HG03196 (cell line): ENCODE results near the gene TRIM63.

Experiments
- ATAC-seq: cut with Tn5 transposase; IDR thresholded peaks from one replicate; pipeline ENCODE4 v1.9.1; 2021; ENCODE audit not compliant: unreplicated experiment

TRIM63 gene

DNA sequence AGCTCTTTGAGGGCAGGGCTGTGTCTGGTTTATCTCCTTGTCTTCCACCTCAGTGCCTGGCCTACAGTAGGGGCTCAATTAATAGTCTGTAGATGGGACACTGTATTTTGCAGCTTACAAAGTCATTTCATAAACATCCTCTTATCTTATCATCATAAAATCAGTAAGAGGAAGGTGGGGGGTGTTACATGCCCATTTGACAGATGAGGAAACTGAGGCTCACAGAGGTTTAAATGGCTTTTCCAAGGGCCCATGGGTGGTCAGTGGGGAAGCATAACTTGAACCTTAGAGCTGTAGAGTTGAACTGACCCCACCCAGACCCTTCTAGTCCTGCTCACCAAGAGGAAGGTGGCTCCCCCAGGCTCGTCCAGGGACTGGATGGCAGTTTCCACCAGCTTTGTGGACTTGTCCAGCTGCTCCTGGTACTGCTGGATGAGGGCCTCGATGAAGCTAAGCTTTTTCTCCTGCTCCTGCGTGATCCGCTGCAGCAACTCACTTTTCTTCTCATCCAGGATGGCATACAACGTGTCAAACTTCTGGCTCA lies 9.3 kb downstream of the TRIM63 start:
- ATAC-seq, result no peak

GRCh38 chr1:26057189-26057588 lies 10.2 kb downstream of the TRIM63 start:
- ATAC-seq, result no peak

DNA sequence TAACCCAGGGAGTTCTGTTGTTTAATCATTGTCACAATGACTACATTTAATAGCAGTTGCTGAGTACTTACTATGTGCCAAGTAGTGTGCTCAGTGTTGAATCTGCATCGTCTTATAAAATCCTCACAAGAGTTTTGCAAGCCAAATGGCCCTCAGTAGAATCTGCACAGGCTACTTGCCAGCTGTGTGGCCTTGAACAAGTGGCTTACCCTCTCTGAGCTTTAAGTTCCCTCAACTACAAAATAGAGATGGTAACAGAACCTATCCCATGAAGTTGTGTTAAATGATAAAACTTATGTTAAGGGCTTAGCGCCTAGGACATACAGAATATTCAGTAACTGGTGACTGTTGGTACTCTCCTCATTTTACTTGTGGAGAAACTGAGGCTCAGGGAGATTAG lies 12.4 kb downstream of the TRIM63 start:
- no peak for ATAC-seq

DNA sequence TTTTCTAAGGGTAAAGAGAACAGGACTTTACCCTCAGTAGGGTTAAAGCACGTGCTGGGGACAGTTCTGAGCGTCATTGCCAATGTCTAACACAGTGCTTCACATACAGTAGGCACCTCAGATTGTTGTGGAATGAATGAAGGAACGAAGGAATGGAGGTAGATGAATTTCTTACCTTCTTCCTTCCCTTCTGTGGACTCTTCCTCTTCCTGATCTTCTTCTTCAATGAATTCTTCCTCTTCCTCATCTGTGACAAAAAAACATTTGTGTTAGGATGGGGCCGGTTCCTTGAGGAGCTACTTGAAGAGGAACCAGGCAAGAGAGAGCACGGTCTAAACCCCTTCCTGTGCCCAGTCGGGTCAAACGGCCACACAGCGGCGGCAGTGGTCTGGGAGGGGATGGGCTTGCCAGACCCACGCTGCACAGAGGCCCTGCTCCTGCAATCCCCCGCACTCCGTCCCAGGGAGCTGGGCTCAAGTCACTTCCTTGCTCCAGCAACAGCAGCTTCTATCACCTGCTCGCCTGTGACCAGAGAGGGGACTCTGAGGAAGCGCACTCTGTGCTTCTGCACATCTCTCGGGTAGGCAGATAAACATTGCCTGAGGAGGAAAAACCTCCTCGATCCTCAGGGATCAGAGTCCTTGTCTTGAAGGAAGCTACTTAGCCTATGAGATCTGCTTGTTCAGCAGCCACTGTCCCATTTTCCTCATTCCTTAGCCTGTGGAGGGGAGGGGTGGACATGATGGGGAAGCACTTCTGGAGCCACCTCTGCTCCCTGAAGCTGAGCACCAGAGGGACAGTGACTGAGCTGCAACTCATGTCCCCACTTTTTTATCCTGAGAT lies 13.5 kb downstream of the TRIM63 start:
- ATAC-seq, result no peak

DNA sequence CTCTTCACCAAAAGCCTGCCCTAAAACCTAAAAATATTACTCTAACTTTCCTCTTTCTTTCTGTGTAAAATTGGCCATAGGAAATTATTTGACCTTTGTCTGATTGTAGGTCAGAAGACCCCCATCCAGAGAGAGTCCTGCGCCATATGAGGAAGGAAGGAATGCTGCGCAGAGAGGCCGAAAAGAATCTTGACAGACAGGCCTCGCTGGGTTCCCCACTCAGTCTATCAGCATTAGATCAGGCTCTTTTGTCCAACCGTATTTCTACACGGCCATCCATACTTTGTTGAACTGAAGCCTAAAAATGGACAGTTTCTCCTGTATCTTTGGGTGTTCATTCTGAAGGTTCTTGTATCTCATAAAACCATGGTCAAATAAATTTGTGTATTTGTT lies 17.2 kb downstream of the TRIM63 start:
- ATAC-seq, result no peak

DNA sequence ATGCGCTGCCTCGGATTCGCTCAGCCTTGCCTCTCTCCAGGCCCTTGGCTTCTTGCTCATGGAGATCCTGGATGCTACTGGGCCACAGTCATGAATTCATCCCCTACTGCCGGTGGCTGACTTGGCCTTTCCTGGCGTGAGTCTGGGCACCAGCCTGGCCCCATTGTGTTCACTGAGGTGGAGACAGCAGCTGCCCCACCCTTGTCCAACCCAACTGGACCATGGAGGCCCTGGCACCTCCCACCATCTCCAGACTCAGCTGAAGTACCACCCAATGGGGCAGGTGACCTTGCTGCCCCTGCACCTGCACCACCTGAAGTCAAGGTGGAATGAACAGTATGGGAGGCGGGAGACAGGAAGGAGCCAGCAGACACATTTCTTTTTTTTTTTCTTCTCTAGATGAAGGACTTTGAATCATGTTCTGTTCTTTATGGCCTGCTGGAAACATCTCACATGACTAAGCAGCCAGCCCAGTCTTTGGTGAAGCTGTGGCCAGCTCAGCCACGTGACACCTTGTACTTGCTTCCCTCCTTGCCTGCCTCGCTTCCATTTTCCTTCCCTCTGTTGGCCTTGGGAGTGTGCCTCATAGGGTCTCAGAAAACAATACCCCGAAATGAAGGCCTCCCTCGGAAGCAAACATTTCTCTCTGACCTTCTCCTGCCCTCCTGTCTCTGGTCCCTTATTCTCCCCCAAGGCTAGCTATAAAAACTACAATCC lies 17.7 kb downstream of the TRIM63 start:
- ATAC-seq, result no peak

- no peak for ATAC-seq
Observed at GRCh38 chr1:26047278-26047874, 20.1 kb downstream of the TRIM63 start.

- ATAC-seq, result no peak
Observed at GRCh38 chr1:26046246-26047095, 21.0 kb downstream of the TRIM63 start.

DNA sequence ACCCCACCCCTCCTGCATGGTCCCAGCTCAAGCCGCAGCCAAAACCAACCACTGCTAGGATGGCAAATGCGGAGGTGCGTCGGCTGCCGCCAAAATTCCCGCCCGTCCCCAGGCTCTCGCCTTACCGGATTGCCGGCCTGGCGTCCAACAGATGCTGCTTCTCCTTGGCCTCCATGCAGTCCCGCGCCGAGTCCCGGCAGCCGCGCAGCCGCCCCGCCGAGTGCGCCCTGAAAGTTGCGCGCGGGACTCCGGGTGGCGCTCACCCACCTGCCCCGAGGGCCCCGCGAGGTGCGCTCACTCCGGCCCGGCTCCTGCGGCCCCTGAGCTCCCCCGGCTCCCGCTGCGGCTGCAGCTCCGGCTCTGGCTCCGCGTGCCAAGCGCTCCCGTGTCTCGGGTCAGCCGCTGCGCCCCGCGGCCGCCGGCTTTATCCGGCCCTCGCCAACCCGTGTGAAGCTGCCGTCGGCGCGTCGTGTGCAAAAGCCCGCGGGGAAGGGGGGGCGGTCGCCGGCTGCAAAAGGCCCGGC lies 21.6 kb downstream of the TRIM63 start, which contains the start of gene SLC30A2:
SLC30A2 (minus strand) TSS at position 397 of the 524 bp plus-strand sequence; CDS start at position 175, 222 bp downstream.
- ATAC-seq, result no peak

DNA sequence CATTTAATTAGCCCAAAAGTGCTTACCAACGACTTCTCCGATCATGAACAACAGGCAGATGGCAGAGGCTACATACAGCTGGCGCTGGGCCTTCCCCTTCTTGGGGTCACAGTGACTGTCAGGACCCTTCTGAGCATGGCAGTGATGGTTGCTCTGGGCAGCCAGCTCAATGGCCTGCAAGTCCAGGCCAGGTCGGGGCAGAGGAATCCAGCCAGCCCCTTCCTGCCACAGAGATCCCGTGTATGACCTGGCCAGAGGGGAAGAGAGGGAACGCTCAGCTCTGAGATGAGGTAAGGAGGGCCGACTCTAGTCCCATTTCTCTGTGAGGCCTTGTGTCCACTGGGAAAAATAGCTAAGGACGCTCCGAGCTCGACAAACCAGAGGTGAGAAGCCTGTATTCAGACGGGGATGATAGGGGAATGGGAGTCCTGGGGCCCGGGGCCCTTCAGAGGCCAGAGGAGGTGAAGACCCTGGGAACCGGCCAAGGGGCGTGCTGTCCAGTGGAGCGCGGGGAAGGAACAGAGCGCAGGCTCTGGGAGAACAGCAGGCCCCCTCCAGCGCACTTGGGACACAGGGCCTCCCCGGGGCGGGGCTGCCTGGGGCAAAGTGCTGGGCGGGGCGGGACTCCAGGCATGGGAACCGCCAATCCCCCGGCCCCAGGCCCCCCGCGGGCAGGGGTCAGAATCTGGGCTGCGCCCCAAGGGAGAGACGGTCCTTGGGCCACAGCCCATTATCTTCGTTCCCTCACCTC lies 22.3 kb downstream of the TRIM63 start:
- no peak for ATAC-seq

- ATAC-seq, result no peak
Observed at GRCh38 chr1:26044414-26044813, 23.0 kb downstream of the TRIM63 start.

- no peak for ATAC-seq
Observed at GRCh38 chr1:26043765-26044164, 23.7 kb downstream of the TRIM63 start.

DNA sequence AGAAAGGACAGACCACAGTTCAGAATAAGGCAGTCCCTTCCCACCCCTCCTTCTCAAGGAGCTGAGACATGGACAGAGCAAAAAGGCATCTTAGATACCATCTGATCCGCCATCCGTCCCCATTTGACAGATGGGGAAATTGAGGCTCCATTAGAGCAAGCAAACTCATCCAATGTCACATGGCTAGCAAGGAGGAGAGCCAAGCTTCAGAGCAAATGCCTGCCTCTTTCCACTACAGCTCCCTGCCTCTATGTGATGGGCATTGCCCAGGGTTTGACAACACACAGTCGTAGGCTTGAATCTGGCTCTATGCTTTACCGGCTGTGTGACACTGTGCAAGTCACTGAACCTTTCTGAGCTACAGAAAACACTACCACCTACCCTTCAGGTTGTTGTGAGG lies 25.5 kb downstream of the TRIM63 start:
- no peak for ATAC-seq

- no peak for ATAC-seq
Observed at GRCh38 chr1:26041401-26041800, 26.0 kb downstream of the TRIM63 start.

- ATAC-seq, result no peak
Observed at GRCh38 chr1:26038904-26039303, 28.5 kb downstream of the TRIM63 start.

DNA sequence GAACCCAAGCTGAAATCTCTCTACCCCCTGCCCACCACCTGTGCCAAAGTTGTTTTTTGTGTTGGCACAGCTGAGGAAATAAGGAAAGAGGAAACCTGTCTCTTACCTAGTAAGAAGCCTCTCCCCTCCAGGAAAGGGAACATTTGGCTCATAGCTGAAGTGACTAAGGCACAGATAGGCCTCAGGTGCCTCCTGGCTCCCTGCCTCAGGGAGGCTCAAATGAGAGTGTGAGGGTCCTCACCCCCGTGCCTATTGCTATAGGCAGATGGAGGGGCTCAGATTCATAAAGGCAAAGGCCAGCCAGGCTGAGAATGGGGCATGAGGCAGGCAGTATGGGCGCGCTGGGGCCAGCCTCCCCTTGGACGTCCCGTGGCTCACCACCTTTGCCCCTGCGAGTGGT lies 29.0 kb downstream of the TRIM63 start:
- no peak for ATAC-seq

DNA sequence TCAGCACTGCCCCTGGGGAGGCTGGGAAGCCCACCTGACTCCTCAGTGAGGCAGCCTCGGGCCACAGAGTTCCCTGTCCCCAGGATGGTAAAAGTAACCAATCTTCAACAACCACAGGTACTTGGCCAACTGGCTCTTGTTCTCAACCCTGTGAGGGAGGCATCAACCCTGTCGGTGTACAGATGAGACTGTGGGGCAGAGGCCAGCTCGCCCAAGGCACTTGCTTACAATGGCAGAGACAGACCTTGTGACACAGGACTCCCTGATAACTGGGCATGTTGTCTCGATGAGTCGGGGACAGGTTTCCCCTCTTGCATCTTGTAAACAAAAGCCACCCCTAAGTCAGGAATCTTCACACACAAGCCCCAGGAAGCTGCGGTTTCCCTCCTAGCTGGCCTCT lies 29.5 kb downstream of the TRIM63 start:
- no peak for ATAC-seq

- ATAC-seq, result no peak
Observed at GRCh38 chr1:26036756-26037281, 30.6 kb downstream of the TRIM63 start.

GRCh38 chr1:26035959-26036755 lies 31.3 kb downstream of the TRIM63 start:
- peak; percentile 72 for ATAC-seq
